ENCODE results near the gene RPS6KA5.
A peak's percentile ranks its signal among the peaks of the same experiment; 100 is the strongest.

RPS6KA5 gene

DNA sequence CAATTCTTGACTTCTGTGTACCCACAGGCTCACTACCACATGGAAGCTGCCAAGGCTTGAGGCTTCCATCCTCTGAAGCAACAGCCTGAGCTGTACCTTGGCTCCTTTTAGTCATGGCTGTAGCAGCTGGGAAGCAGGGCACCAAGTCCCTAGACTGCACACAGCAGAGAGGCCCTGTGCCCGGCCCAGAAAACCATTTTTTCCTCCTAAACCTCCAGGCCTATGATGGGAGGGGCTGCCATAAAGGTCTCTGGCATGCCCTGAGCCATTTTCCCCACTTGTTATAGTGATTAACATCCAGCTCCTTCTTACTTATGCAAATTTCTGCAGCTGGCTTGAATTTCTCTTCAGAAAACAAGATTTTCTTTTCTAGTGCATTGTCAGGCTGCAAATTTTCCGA lies 121.8 kb downstream of the RPS6KA5 start:
- DNase-seq (ENCODE audit: low spot score), result no peak

DNA sequence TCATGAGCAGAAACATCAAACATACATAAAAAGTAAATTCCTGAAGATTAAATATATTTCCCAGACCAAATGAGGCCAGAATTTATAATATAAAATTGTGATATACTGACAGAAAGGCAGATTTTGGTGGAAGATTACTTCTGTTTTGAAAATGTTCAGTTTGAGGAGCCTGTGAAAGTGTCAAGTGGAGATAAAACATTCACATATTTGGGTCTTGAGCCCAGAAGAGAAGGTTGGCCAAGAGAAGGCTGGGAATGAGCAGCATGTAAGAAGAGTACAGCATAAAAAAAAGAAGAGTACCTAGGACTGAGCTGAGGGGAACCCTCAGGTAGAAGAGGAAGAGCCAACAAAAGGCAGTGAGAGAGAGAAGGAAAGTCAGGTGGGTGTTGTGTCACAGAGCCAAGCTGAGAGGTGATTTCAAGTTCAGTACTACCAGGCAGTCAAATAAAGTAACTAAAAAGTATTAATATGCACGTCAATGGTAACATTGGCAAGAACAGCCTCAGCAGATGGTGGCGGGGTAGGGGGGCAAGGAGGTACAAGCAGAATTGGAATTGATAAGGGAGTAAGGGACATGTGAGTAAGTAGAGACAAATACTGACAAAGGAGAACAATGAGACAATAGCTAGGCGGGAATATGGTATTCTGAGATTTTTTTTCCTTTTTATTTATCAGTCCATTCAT lies 123.5 kb downstream of the RPS6KA5 start:
- no peak for DNase-seq (ENCODE audit: low spot score)

DNA sequence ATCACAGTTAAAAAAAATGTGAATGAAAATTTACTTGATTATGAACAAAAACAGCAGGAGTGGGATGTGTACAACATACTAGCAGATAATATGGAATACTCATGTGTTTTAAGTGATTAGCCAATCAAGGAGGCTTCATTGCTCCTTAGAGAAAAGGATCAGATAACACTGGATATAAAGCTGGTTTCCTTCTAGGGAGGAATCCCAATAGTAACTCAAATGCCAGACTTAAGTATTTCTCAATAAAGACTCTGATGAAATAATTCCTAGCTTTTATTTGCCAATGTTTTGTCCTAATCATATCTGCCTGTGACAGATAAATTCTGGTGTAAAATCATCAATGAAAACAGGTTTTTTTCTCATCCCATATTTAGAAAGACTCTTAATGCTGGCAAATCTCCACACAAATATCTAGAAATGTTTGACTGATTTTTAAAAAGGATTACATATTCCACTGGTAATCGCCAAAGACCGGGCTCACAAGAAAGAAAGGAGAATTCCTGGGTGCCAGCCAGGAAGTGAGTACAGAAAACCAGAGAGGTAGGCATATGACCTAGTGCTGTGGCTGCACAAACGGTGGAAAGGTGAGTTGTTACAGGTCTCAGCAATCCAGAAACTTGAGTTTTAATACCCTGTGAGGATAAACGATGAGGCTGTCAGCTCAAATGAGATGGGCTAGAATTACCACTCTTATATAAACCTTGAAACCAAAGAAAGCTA lies 135.7 kb downstream of the RPS6KA5 start:
- no peak for DNase-seq (ENCODE audit: low spot score)

DNA sequence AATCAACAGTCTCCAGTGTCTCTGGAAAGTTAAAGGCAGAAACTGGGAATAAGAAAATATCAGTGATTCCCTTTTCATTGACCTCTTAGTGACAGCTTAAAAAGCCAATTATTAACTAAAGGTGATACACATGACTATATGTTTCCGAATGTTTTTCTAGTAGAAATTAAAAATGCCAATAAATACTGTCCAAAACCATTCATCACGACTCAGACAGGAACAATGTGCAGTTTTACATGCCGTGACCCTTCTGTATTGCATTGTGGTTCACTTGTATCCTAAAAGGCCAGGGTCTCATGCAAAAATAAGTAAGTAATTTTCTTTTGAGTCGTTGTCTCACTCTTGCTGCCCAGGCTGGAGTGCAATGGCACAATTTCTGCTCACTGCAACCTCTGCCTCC lies 138.3 kb downstream of the RPS6KA5 start:
- no peak for DNase-seq (ENCODE audit: low spot score)

DNA sequence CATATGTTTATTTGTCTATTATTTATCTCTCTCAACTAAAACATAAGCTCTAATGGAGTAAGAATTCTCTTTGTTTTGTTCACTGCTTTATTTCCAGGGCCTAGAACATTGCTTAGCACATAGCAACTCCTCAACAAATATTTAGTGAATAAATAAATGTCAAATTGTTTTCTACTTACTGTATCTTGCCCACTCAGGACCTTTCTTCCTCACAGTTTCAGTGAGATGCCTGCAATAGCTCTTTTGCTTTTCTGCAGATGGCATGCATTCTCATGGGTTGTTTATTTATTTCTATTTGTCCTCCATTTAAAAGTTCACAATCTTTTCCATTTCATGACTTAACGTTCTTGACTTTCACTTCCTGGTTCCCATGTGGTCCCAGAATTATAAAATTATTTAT lies 149.3 kb downstream of the RPS6KA5 start:
- DNase-seq (ENCODE audit: low spot score), result no peak

DNA sequence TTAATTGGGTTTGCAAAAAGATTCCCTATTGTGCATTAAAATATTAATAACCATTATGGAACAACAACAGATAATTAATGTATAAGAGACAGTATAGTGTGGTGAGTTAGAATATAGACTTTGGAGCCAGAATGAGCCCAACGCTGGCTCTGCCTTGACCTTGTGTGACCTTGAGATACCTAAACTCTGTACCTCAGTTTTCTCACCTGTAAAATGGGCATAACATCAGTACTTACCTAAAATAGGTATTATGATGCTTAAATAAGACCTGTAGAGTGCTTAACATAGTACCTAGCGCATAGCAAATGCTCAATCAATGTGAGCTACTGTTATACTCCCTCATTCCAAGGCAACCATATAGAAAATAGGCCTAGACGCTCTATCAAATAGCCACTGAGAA lies 153.3 kb downstream of the RPS6KA5 start:
- DNase-seq (ENCODE audit: low spot score), result no peak

DNA sequence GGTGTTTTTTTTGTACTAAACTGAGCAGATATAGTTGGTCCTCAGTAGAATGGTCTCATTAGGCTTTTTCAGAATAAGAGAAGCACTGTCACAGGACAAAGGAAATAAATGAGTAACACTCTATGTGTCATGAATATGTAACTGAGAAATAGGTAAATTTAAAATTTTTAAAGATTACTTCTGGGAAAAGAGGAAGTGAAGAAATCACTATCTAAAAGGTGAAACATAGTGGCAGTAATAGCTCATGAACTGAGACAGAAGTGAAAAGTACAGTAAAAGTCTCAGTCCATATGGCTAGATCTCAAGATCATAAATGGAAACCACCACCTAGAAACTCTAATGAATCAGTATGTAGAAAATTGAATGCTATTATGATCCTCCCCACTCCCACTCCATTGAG lies 154.9 kb downstream of the RPS6KA5 start:
- no peak for DNase-seq (ENCODE audit: low spot score)

DNA sequence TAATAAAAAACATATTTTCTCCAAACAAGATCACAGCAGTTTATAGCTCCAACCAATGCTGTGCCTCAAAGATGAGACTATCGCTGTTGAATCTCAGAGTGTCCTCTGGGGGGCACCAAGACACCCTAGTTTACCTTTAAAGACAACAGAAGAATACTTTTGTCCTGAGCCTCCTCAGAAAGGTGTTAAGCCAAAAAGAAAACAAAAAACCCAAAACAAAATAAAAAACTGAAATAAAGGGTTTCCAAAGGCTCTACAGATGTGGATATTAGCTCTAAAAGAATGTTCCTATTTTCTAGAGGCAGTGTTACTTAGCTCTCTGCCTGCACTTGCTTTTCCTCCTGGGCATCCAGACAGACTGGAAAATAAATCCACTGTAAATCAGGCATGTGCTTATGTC lies 157.3 kb downstream of the RPS6KA5 start:
- peak; percentile 78 for DNase-seq (ENCODE audit: low spot score)

DNA sequence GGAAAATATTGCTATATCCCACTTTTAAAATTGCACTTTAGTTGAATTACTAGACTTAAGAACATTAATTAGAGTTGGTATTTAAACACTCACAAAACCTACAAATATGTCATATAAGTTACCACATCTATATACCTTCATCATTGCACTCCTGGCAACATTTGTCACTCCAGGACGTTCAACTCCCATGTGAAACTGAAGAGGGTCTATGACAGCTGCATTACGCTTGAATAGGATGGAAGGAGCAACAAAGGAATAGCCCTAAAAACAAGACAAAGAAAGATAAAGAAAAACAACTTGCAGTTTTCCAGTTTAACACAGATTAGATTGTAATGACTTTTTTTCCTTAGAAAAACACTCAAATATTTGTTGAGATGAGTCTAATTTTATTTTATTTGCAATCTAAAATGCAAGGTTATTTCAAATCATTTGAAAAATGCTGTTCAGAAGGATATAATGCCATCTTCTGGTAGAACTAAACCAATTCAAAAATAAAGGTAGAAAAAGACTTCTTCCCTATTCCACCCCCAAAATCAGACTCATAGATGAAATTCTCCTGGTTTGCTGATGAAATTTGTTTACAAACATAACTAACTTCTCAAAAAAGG lies 159.9 kb downstream of the RPS6KA5 start:
- DNase-seq (ENCODE audit: low spot score), result peak; percentile 12

DNA sequence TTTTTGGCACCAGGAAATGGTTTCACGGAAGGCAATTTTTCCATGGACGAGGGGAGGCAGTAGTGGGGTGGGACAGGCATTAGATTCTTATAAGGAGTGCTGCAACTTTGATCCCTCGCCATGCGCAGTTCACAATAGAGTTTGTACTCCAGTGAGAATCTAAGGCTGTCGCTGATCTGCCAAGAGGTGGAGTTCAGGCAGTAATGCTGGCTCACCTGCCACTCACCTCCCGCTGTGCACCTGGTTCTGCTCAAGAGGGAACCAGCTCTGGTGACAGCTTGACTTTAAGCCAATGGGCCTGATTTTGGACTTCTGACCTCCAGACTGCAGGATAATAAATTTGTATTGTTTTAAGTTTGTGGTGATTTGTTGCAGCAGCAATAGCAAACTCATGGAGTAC lies 163.4 kb downstream of the RPS6KA5 start:
- no peak for DNase-seq (ENCODE audit: low spot score)

DNA sequence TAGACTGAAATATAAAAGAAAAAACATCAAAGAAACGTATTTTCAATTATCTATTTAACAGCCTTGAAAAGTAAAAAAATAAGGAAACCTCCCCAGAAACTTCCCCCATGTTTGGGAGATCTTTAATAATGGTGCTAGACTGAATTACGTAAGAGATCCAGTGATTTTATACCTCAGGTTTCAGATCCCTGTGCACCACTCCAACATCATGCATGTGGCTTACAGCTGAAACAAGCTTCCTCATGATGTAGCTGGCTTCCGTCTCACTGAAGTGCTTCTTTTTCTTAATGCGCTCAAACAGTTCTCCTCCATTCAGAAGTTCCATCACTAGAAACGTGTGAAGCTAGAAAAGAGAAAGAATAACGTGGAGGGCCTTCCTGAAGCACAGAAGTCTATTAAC lies 166.2 kb downstream of the RPS6KA5 start:
- no peak for DNase-seq (ENCODE audit: low spot score)

DNA sequence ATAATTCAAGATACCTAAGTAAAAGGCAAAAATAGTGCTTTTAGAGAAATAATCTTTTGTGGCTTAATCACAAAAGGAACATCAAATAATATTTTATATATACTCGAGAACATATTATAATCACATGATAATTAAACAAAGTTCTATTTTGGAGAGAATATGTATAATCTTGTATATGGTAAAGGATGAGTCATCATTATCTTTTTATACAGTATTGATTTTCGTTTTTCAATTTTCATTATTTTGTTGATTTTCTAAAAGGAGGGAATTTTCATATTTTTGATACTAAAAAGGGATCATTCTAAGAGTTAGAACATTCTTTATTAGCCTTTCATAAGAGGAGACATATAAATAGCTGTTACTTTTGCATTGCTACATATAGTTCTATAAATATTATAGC lies 166.9 kb downstream of the RPS6KA5 start:
- no peak for DNase-seq (ENCODE audit: low spot score)

DNA sequence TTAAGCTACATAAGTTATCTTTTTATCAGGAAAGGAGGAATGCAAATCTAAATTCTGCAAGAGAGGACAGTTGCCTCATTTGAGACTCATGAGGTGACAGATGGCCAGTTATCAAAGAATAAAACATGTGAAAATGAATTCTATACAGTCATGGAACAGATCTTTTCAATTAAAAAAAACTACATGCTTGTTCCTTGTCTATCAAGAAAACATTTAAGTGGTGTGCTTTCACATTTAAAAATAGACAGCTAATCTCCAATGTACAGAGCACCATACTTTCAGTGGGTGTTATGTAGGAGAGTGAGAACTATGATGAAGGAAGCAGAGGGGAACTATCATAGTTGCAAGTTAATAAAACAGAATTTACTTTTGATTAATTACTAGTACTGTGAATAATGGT lies 167.5 kb downstream of the RPS6KA5 start:
- no peak for DNase-seq (ENCODE audit: low spot score)

DNA sequence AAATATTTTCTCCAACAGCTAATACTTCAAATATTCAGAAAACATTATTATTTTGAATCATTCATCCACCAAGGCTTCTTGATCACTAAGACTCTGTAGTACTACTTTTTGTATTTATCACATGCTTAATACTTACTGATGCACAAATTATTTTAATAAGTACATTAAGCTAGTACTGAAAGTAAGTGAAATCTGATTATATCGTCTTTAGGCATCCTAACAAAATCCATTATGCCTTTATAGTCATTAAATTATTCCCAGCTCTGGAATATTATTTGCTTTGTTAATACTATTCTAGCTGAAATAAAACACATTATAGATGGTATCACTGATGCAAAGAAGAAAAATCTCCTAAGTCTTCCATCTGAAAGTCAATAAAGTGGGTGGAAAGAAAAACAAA lies 169.1 kb downstream of the RPS6KA5 start:
- DNase-seq (ENCODE audit: low spot score), result no peak

DNA sequence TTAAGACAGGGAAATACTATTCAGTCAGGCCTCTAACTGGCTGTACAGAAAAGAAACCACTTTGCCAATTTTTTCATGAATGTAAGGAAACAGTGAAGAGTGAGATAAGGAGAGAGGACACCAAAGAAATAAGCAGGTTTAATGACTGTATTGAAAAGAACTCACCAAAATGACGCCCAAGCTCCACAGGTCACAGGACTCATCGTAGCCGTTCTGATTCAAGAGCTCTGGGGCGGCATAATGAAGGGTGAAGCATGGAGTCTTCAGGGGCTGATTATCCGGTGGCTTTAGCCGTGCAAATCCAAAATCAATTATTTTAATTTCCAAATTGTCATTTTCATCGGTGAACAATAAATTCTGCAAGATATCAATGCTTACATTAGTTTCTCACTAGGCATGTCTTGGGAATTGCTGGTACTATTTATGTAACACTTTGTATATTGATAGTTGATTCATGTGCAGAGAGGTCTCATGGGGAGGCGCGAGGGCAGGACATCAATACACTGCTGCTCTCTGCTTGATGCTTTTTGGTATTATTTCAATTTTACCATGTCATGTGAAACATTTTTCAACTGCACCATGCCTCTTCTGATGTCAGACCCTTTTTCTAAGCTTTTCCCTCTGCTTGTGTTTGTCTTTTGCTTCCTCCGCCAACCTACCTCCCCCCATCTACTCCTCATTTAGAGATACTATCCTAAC lies 170.0 kb downstream of the RPS6KA5 start:
- no peak for DNase-seq (ENCODE audit: low spot score)

DNA sequence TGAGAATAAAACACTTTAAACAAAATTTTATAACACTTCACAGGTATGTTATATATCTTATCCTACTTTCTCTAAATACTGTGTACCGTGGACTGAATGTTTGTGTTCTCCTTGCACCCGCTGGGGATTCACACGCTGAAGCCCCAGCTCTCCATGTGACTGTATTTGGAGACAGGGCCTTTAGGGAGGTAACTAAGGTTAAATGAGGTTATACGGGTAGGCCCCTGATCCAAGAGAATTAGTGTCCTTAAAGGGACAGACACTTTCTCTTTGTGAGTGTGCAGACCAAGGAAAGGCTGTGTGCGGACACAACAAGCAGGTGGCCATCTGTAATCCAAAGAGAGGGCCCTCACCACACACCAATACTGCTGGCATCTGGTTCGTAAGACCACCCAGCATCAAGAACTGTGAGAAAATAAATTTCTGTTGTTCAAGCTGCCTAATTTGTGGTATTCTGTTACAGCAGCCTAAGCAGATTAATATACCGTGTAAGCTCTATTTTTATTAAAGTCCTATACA lies 174.1 kb downstream of the RPS6KA5 start:
- no peak for DNase-seq (ENCODE audit: low spot score)

DNA sequence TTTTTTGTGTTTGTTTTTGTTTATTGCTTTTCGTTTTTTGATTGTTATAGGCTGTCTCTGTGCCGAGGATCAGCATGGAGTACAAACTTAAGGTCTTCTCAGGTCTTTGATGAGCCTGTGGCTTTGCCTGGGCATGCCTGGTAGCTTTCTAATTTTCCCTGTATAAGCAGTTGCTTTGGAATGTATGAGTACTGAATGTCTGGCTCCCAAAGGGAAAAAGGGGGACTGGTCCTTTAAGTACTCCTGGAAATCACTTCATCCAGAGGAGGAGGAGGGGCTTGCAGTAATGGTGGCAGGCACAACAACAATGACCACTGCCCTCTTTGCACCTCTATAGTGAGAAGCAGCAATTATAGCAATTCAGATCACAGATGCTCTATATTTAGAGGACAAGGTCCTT lies 176.7 kb downstream of the RPS6KA5 start:
- DNase-seq (ENCODE audit: low spot score), result no peak

DNA sequence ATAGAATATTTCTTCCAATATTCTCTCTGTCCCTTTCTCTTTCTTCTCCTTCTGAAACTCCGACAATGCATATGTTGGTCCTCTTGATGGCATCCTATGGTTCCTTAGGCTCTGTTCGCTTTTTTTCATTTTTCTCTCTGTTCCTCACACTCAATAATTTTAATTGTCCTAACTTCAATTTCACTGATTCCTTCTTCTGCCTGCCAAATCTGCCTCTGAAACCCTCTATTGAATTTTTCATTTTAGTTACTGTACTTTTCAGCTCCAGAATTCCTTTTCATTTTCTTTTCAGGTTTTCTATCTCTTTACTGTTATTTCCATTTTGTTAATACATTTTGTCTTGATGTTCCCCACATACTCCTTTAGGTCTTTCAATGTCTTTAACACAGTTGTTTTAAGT lies 177.2 kb downstream of the RPS6KA5 start:
- no peak for DNase-seq (ENCODE audit: low spot score)

DNA sequence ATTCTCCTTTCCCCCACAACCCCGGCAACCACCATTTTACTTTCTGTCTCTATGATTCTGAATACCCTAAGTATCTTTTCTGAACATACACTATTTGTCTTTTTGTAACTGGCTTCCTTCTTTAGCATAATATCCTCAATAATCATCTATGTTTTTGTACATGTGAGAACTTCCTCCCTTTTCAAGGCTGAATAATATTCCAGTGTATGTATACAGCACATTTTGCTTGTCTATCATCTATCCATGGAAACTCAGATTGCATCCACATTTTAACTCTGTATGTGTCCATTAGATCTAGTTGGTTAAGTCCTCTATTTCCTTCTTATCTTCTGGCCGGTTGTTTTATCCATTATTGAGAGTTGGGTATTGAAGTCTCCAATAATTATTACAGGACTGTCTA lies 180.2 kb downstream of the RPS6KA5 start:
- no peak for DNase-seq (ENCODE audit: low spot score)

DNA sequence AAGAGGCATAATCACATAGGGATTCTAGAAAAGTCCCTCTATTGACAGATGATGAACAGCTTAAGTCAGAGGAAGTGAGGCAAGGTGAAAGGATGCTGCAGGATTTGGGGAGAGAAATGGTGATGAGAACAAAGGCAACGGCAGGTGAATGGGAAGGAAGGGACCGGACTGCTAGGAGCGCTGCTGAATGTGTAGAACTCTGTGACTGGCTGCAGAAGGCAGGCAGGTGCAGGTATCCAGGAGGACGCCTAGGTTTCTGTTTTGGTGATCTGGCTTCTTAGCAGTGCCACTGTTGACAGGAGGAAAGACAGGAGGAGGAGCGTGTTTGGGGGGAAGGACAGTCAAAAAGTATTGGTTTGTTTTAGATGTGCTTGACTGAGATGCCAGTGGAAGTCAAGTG lies 185.8 kb downstream of the RPS6KA5 start:
- DNase-seq (ENCODE audit: low spot score), result no peak

DNA sequence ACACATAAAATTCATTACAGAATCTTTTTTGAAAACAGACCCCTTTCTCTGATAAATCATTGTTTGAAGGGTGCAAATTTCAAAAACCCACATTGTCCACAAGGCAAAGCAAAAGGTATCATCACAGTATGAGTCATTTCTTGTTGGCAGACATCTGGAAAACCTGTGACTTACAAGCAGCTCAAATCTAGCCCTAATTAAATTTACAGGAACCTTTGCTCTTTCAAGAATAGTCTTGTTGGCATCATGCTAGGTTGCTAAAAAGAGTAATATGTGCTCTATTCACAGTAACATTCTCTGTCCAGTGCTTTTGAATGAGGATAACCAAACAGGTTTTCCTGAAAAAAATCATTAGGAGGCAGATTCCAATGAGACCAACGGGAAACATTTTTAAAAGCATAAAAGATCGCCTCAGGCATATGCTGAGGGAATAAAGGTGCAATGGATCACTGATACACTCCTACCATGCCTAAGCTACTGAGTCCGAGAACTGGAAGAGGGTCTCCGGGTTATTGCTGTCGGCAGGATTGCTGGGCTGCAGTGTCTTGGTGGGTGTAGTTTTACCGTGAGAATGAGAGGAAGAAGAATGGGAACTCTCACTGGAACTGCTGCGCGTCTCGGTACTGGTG lies 188.7 kb downstream of the RPS6KA5 start:
- no peak for DNase-seq (ENCODE audit: low spot score)

DNA sequence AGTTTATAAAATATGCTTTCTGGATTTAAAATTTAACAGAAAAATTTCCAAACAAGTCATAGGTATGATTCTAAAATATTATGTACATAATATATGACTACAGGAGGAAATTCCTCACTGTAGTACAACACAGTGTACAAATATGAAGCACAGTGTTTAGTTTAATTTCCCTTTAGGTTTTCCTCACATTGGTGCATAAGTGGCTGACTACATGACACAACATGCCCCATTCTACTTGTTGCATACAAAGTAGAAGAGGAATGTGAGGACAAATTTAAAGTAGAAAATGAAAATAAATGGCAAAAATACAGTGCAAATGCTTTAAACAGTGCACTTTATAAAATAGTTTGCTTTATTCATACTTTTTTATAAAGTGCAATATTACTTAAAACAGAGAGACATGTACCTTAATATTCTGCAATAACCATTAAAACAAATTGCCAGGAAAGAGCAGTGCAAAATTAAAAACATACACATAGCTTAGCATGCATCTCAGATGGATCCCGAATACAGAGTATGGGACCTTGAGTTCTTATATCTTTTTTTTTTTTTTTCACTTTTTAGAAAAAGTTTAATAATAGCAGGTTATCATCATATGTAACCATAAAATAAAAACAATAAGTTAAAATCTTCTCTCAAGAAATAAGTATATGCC lies 189.4 kb downstream of the RPS6KA5 start:
- no peak for DNase-seq (ENCODE audit: low spot score)
